Hepatocyte (in vitro differentiated cells): ENCODE results near the gene TAF4. TPM values are rescaled to one million over a fixed set of nuclear protein-coding genes. Genes with fewer than 3 reads are reported as not detected.

Experiments
- DNase-seq: peaks from one replicate; pipeline ENCODE4 v3.0.0-alpha.2; 2016; ENCODE audit warnings: low spot score
- H2AFZ ChIP-seq: fragments of 200-600 bp; sonication (generic); 2 replicates; pipeline ENCODE4 v1.6.0; 2016; ENCODE audit warnings: antibody characterized with exemption, mild to moderate bottlenecking
- H3K27ac ChIP-seq: fragments of 200-600 bp; sonication (generic); 2 replicates; pipeline ENCODE4 v1.5.1; 2016; ENCODE audit warnings: mild to moderate bottlenecking
- H3K27me3 ChIP-seq: fragments of 200-600 bp; sonication (generic); 2 replicates; pipeline ENCODE4 v1.6.1; 2016
- H3K36me3 ChIP-seq: fragments of 200-600 bp; sonication (generic); replicated peaks from 2 replicates; pipeline ENCODE4 v1.5.1; 2016; ENCODE audit warnings: low read depth; ENCODE audit not compliant: insufficient read depth
- H3K4me1 ChIP-seq: fragments of 200-600 bp; sonication (generic); 2 replicates; pipeline ENCODE4 v1.5.1; 2016; ENCODE audit warnings: mild to moderate bottlenecking, moderate library complexity; ENCODE audit not compliant: insufficient read depth
- H3K4me2 ChIP-seq: fragments of 200-600 bp; sonication (generic); 2 replicates; pipeline ENCODE4 v1.6.0; 2016
- H3K4me3 ChIP-seq: fragments of 200-600 bp; sonication (generic); 2 replicates; pipeline ENCODE4 v1.5.1; 2016; ENCODE audit warnings: mild to moderate bottlenecking
- H3K79me2 ChIP-seq: fragments of 200-600 bp; sonication (generic); 2 replicates; pipeline ENCODE4 v1.6.0; 2017; ENCODE audit warnings: mild to moderate bottlenecking
- H3K9me2 ChIP-seq: fragments of 200-600 bp; sonication (generic); replicated peaks from 2 replicates; pipeline ENCODE4 v1.6.0; 2017; ENCODE audit warnings: mild to moderate bottlenecking; ENCODE audit not compliant: insufficient read depth
- H3K9me3 ChIP-seq: fragments of 200-600 bp; sonication (generic); 2 replicates; pipeline ENCODE4 v1.5.1; 2016; ENCODE audit warnings: low read depth, mild to moderate bottlenecking
- H4K20me1 ChIP-seq: fragments of 200-600 bp; sonication (generic); 2 replicates; pipeline ENCODE4 v1.6.0; 2016; ENCODE audit warnings: mild to moderate bottlenecking; ENCODE audit not compliant: insufficient read depth, poor library complexity, severe bottlenecking
- EZH2 ChIP-seq: fragments of 200-600 bp; sonication (generic); IDR thresholded peaks from 2 replicates; pipeline ENCODE4 v1.6.1; 2016; ENCODE audit warnings: antibody characterized with exemption, mild to moderate bottlenecking, borderline replicate concordance
- EZH2phosphoT487 ChIP-seq: fragments of 200-600 bp; sonication (generic); IDR thresholded peaks from one replicate; pipeline ENCODE4 v1.6.1; 2018; ENCODE audit warnings: antibody characterized with exemption, mild to moderate bottlenecking, low read depth, moderate library complexity; ENCODE audit not compliant: unreplicated experiment, severe bottlenecking
- WGBS: methylation state at CpG from one replicate; pipeline ENCODE4 v1.1.6; 2016; ENCODE audit warnings: low lambda C conversion rate; ENCODE audit errors: missing lambda C conversion rate; 5-methylcytosine and 5-hydroxymethylcytosine counted together
- polyA plus RNA-seq: library from polyadenylated mRNA; unstranded; fragments of >200 nt; fragmentation: Nextera tagmentation; extraction: Ambion mirVana; gene quantifications from 2 replicates; pipeline ENCODE4 v1.2.1, GENCODE V29; 2016
- total RNA-seq: library from RNA; depleted of rRNA; stranded (reverse); fragments of >200 nt; gene quantifications from 2 replicates; pipeline ENCODE4 v1.2.3, GENCODE V29; 2014
- TF ChIP-seq, protein P1 (sequence below): fragments of 200-600 bp; sonication (generic); IDR thresholded peaks from 2 replicates; pipeline ENCODE4 v1.5.1; 2016; ENCODE audit warnings: antibody characterized with exemption, mild to moderate bottlenecking; ENCODE audit not compliant: poor library complexity

The TAF4 gene
- total and polyA plus RNA-seq, 2 experiments from 2014 or later = 2.9 to 6.6 TPM

DNA sequence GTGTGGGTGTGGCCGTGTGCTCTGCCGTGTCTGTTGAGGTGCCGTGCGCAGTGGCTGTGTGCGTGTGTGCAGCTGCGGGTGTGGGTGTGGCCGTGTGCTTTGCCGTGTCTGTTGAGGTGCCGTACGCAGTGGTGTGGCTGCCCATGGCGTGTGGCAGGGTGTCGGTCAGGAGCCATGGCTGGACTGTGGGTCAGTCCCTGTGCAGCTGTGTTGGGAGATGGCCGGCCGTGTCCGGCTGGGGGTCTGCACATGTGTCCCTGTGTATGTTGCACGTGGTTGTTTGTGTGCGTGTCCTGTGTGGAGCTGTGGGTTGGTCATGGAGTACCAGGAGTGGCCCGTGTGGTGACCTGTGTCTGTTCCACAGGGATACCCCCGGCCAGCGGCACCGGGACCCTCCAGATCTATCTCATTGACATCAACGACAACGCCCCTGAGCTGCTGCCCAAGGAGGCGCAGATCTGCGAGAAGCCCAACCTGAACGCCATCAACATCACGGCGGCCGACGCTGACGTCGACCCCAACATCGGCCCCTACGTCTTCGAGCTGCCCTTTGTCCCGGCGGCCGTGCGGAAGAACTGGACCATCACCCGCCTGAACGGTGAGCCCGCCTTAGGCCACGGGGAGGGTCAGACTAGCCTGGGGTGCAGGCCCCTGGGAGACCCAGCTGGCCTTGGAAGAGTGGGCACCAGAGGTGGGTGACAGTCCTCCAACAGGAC, 137.7 kb downstream of the TAF4 start:
- TF ChIP-seq, protein P1, sequence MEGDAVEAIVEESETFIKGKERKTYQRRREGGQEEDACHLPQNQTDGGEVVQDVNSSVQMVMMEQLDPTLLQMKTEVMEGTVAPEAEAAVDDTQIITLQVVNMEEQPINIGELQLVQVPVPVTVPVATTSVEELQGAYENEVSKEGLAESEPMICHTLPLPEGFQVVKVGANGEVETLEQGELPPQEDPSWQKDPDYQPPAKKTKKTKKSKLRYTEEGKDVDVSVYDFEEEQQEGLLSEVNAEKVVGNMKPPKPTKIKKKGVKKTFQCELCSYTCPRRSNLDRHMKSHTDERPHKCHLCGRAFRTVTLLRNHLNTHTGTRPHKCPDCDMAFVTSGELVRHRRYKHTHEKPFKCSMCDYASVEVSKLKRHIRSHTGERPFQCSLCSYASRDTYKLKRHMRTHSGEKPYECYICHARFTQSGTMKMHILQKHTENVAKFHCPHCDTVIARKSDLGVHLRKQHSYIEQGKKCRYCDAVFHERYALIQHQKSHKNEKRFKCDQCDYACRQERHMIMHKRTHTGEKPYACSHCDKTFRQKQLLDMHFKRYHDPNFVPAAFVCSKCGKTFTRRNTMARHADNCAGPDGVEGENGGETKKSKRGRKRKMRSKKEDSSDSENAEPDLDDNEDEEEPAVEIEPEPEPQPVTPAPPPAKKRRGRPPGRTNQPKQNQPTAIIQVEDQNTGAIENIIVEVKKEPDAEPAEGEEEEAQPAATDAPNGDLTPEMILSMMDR = no peak
- TF ChIP-seq EZH2 = no peak
- TF ChIP-seq EZH2phosphoT487 = no peak
- H3K27me3 ChIP-seq = no peaks in the 10 kb centered on the region
- no peaks in the 10 kb centered on the region for H3K4me1 ChIP-seq
- no peak overlapping the region for H3K27ac ChIP-seq
- no peak overlapping the region for H3K4me3 ChIP-seq
- no peaks in the 10 kb centered on the region for H3K9me2 ChIP-seq
- no peaks in the 10 kb centered on the region for H4K20me1 ChIP-seq
- no peaks in the 10 kb centered on the region for H3K36me3 ChIP-seq
- no peaks in the 10 kb centered on the region for H3K9me3 ChIP-seq
- no peaks in the 10 kb centered on the region for H3K79me2 ChIP-seq
- WGBS = 92% methylated on average over 41 of the region's 43 CpGs
- H2AFZ ChIP-seq = no peak overlapping the region
- no peak for DNase-seq
- no peak overlapping the region for H3K4me2 ChIP-seq

DNA sequence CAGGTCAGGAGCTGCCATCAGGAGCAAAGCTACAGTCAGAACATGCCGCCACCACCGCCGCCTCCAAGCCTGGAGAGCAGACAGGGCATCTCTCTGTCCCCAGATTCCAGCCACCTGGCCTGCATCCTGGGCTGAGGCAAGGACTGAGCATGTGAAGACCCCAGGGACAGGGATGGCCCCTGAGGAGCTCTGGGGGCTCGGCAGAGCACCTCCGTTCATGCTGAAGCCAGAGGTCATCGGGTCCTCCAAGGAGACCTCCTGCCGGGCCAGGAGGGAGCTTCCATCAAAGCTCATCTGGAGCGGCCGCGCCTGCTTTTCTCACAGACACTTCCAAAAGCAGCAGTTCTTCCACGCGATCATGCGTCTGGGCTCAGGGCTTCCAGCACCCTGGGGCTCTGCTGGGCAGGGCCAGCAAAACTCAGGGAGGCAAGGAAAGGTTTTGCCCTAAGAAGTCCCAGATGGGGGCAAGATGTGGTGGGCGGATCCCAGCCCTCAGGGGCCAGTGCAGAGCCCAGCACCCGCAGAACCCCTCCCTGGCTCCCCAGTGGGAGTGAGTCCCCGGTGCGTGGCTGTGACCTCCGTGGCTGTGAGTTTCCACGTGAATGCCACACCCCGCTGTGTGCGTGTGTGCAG, 138.4 kb downstream of the TAF4 start:
- Histone ChIP-seq H3K36me3 (no peaks in the 10 kb centered on the region), H3K4me3 (no peak overlapping the region), H3K9me3 (no peaks in the 10 kb centered on the region), H2AFZ (no peak overlapping the region), H3K4me1 (no peaks in the 10 kb centered on the region), H3K4me2 (no peak overlapping the region), H4K20me1 (no peaks in the 10 kb centered on the region), H3K79me2 (no peaks in the 10 kb centered on the region), H3K9me2 (no peaks in the 10 kb centered on the region), H3K27me3 (no peaks in the 10 kb centered on the region), H3K27ac (no peak overlapping the region)
- WGBS = 94% methylated on average over 21 of the region's 21 CpGs
- TF ChIP-seq EZH2phosphoT487 (no peak), EZH2 (no peak)
- TF ChIP-seq, protein P1 = no peak
- no peak for DNase-seq

DNA sequence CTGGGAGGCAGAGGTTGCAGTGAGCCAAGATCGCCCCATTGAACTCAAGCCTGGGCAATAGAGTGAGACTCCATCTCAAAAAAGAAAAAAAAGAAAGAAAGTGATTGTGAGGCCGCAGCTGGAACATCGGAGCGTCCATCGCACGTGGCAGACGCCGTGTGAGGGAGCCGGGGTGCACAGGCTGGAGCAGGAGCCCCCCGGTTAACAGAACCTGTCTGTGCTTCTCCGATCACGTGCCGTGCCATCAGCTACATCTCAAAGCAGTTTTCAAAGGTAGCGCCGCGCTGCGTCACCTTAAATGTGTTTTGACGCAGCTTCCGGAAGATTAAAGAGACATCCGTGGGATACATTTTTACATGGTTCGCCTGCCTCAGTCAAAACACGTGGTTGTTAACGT, 138.9 kb downstream of the TAF4 start:
- H4K20me1 ChIP-seq = no peaks in the 10 kb centered on the region
- no peak overlapping the region for H3K4me2 ChIP-seq
- no peaks in the 10 kb centered on the region for H3K79me2 ChIP-seq
- H3K4me3 ChIP-seq = no peak overlapping the region
- H3K9me3 ChIP-seq = no peaks in the 10 kb centered on the region
- TF ChIP-seq EZH2 = no peak
- TF ChIP-seq, protein P1 = no peak
- TF ChIP-seq EZH2phosphoT487 = no peak
- no peaks in the 10 kb centered on the region for H3K27me3 ChIP-seq
- H3K36me3 ChIP-seq = no peaks in the 10 kb centered on the region
- DNase-seq = no peak
- no peak overlapping the region for H2AFZ ChIP-seq
- H3K27ac ChIP-seq = no peak overlapping the region
- no peaks in the 10 kb centered on the region for H3K4me1 ChIP-seq
- no peaks in the 10 kb centered on the region for H3K9me2 ChIP-seq
- 94% methylated on average over 23 of the region's 23 CpGs for WGBS
